Pons (tissue), 1 donor: ENCODE results near the gene NDUFA13.

Experiments
- DNase-seq: peaks from one replicate; pipeline ENCODE4 v3.0.0-alpha.2; 2016; ENCODE audit warnings: low spot score

Gene NDUFA13

DNA sequence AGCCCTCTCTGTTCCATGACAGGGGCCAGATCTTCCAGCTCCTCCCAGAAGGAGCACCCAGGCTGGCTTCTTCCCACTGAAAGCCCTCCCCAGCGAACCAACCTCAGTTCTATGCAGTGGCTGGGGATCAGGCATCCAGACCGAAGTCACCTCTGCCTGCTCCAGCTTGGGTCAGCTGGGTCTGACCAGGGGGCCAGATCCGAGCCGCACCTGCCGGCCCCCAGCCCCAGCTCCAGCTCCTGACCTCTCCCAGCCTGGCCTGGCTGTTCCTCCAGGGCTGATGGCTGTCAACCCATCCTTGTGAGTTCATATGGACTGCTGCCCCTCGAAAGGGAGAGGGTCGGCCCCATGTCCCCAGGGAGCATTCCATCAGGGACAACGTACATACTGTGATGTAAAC is 8.7 kb upstream of the NDUFA13 start:
- DNase-seq, result no peak

DNA sequence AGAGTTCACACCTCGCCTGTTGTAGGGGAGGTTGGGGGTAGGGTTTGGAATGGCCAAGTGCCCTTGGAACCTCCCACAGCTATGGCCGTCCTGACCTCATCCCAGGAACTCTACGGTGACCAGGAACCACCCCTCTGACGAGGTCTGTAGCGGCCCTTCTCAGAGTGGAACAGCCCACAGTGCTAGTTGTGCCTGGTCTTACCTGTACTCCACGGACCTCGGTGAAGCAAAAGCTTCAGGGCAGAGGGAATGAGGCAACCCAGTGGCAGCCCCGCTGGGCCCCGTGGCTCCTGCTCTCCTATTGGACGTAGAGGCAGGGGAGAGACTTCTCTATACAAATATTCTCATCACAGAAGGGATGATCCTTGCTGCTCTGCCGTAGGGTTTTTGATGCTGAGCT is 7.8 kb upstream of the NDUFA13 start:
- DNase-seq, result no peak

DNA sequence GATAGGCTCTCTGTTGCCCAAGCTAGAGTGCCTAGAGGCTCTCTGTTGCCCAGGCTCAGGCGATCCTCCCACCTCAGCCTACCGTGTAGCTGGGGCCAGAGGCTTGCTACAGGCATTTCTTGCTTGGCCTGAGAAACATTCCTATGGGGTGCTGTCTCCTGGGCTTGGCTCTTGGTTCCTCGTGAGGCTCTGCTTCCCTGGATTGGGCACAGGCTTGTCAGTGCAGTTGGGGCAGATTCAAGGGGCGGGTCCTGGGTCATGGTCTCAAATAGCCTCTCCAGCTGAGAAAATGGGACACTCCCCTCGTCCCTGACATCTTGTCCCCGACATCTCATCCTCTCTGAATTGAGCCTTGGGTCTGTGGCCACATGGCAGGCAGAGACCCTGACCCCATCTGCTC is 5.6 kb upstream of the NDUFA13 start:
- no peak for DNase-seq

DNA sequence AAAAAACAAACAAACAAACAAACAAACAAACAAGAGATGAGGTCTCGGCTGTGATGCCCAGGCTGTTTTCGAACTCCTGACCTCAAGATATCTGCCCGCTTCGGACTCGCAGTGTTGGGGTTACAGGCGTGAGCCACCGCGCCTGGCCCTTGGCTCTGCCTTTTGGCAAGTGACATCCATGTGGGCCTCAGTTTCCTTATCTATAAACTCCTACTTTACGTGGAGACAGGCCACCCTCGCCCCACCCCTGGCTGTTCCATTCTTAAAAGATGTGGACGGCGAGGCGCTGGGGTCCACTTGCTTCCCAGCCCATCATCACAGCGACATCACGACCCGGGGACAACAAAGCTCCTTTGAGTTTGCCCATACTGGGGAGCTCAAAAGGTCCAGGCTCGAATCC is 2.3 kb upstream of the NDUFA13 start:
- DNase-seq, result no peak

DNA sequence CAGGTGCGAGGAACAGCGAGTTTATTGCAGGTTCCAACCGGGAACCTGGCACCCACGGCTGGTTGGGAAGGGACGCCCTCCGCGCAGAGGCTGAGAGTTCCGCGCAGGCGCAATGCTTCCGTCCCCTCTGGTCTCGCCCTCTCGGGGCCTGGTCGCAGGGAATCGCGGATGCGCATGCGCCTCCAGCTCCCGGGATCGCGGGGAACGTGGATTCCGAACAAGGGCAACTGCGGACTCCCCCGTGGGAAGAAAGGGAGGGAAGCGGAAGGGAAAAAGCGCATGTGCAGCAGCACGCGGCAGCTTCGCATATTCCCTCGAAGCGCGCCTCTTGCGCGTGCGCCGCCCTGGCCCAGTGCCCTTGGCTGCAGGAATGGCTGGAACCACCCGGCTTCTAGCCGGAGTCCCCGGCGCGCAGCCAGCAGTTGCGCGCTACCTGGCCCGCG is 1.8 kb upstream of the NDUFA13 start:
- no peak for DNase-seq

DNA sequence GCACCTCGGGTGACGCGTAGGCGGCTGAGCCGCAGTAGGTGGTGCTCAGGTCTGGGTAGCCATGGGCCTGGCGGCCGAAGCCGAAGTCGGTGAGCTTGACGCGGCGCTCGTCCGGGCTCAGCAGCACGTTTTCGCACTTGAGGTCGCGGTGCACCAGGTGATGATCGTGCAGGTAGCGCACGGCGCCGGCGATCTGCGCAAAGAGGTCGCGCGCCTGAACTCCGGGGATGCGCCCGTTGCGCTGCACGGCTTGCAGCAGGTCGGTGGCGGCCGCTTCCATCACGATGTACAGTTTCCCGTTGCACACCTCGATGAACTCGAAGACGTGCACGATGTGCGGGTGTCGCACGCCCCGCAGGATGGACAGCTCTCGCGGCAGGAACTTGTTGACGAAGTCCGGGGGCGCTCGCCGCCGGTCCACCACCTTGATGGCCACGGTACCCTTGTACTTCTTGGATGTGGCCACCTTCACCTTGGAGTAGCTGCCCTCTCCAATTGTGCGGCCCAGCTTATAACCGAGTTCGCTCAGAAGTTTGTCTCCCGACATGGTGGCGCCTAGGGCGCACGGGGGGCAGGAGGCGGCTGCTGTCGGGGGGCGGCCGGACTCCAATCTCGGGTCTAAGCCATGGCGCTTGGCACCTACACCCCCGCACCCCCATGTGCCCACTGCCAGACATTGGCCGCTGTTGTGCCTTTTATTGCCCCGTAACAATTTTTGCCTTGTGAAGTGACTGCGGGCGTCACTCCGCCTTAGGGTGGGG is 964 bp upstream of the NDUFA13 start, which contains the start of gene TSSK6:
Gene TSSK6 (minus strand): TSS at position 668 of the 761 bp plus-strand sequence. CDS start 121 bp downstream, at position 547.
- no peak for DNase-seq

DNA sequence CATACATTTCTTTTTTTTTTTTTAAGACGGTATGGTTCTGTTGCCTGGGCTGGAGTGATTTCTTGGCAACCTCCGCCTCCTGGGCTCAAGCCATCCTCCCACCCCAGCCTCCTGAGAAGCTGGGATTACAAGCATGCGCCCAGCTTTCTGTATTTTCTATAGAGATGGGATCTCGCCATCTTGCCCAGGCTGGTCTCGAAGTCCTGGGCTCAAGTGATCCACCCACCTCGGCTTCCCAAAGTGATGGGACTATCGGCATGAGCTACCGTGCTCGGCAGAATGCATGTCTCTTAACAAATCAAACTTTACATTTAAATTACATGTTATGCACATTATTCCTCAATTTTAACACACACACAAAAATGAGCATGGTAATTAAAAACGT is 1.2 kb downstream of the NDUFA13 start:
- DNase-seq, result no peak

DNA sequence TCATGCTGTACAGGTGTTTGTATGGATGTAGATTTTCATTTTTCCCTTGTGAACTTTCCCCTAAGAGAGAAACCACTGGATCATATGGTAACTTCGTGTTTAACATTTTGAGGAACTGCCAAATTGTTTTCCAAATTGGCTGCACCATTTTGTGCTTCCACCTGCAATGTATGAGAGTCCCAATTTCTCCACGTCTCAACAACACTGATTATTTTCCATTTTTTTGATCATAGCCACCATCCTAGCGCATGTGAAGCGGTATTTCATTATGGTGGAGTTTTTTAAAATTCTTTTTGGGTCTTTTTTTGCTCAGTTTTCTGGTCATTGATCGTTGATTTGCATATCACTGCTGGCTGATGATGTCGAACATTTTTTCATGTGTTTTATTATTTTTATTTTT is 5.0 kb downstream of the NDUFA13 start:
- no peak for DNase-seq

DNA sequence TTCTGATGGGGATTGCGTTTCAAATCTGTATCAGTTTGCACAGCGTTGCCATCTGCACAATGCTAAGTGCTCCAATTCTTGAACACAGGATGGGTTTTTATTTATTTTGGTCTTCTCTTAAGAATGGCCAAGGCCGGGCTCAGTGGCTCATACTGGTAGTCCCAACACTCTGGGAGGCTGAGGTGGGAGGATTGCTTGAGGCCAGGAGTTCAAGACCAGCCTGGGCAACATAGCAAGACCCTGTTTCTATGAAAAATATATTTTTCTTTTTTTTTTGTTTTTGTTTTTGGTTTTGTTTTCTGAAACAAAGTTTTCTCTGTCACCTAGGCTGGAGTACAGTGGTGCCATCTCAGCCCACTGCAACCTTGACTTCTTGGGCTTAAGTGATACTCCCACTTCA is 7.2 kb downstream of the NDUFA13 start:
- no peak for DNase-seq

DNA sequence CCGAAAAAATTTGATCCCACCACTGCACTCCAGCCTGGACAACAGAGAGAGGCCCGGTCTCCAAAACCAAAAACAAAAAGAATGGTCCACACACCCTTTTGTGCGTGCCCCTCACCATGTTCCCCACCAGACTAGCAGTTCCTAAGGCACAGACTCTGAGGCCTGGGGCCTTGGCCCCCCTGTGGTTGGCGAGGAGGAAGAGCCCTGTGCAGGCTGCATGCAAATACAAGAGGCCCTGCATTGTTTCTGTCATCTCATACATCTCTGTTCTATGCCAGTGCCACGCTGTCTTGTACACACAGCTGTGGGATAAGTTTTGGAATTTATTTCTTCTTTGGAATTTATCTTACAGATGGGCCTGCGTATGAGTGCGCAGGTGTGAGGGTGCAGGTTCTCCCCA is 8.0 kb downstream of the NDUFA13 start:
- no peak for DNase-seq

DNA sequence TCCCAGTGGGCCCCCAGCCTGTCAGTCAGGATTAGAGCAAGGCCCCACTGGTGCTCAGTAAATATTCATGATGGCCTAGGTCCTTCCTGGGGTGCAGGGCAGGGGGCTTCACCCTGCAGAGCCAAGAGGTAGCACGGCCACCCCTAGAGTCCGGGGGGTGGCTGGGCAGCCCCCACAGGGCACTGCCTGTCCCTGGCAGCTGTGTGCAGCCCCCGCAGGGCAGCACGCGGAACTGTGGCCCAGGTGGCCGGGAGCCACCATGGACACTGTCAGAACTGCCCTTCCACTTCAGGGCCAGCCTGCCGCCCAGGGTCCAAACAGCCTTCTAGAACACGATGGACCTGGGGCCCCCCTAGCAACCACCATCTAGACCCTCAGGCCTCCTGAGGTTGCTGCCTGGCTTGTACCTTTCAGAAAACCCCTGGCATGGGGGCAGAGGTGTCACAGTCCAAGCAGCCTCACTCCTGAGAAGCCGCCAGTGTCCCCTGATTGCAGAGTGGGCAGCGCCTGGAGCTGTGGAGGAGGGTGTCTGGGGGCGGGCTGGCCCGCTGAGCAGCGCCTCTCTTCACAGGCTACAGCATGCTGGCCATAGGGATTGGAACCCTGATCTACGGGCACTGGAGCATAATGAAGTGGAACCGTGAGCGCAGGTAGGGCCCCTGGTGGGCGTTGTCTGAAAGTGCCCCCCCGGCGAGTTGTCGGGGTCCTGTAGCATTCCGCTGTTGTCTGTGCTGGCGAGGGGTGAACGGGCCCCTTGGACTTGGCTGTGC is 9.8 kb downstream of the NDUFA13 start:
- DNase-seq, result no peak

DNA sequence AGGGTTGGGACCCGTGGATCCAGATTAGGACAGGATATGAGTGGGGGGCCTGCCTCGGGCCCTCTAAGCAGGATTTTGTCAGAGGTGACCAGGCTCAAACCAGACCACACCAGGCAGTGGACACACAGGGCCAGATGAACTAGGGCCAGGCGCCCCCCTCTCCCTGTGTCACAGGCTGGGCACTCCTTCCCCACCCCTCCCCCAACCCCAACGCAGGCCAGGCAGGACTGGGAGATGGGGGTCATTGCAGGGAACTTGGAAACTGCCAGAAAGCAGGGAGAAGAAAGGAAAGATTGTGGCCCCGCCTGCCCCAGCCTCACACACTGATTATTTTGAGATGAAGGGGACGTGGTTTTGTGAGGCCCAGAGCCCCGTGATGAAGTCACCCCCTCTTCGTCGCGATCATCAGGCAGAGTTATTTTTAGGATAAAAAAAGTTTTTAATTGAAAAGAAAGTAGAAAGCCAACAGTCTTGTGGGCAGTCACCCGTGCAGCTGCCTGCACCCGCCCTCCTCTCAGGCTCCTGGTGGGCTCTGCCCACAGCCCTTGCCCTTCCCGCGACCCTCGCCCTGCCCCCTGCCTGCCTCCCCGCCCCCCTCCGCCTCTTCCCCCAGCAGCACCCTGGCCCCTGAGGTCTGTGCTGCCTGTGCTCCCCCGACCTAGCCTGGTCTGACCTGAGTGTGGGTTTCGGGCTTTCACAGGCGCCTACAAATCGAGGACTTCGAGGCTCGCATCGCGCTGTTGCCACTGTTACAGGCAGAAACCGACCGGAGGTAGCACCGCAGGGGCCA is 10.8 kb downstream of the NDUFA13 start:
- DNase-seq, result no peak

DNA sequence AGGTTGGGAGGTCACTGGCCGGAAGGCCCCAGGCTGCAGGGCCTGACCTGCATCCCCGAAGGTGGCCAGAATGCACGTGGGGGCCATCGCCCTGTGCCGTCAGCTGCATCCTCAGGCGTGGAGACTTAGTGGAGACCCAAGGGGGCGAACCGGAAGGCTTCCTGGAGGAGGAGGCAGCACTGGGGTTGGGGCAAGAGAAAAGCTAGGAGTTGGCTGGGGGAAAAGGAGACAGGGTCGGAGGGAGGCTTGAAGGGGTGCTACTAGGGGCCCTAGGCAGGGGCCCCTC is 11.3 kb downstream of the NDUFA13 start:
- no peak for DNase-seq

DNA sequence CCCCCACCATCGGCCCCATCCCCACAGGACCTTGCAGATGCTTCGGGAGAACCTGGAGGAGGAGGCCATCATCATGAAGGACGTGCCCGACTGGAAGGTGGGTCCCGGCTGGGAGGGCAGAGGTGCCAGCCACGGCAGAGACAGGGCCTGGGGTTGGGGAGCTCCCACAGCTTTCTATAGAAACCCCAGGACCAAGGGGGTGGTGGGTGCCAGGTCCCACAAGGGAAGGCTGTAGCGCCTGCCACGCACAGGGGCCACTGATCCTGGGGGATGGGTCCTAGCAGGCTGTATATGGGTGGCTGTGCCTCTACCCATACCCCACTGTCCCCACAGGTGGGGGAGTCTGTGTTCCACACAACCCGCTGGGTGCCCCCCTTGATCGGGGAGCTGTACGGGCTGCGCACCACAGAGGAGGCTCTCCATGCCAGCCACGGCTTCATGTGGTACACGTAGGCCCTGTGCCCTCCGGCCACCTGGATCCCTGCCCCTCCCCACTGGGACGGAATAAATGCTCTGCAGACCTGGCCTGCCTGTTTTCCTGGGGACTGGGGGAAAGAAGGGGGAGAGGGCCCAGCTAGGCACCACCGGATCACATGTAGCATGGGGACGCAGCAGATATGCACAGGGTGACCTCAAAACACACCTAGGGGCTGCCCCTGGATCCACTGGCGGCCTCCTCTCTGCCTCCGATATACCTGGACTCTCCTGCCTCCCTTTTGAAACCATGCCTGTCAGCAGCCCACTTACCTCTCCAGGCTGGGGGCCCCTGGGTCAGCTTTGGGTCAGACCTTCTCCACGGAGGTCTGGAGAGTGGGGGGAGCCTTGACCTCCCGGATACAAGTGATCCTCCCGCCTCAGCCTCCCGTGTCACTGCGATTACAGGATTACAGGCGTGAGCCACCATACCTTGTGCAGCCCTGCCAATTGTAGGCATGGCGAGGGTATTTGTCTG is 11.9 kb downstream of the NDUFA13 start:
- DNase-seq, result no peak

DNA sequence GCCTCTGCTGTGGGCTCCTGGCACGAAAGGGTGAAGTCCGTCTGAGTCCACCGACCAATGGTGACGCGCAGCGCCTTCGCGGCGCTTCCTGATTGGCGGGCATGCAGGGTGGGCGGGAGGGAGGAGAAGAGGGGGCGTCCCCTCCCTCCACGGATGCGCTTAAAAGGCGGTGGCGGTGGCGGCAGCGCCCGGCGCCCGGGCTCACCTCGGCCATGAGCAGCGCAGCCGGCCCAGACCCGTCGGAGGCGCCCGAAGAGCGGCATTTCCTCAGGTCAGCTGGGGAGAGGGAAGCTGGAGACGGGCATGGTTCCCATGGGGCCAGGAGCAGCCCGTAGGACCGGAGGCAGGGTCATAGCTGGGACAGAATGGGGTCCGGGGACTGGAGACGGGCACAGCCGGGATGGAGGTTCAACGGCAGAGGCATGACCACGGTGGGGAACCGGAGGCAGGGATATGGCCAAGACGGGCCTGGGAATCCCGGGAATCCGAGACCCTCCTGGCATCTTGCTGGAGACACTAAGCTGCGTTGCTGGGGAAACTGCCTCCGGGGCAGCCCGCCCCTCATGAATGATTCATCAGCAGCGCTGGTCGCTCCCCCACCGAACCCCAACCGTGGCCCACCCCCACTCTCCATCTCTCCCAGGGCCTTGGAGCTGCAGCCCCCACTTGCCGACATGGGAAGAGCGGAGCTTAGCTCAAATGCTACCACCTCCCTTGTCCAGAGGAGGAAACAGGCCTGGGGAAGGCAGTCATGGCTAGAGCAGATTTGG is 12.9 kb downstream of the NDUFA13 start, which contains the start of gene YJEFN3:
Gene YJEFN3 (plus strand): TSS at position 191 of the 770 bp plus-strand sequence. CDS start 22 bp downstream, at position 213.
- DNase-seq, result no peak

DNA sequence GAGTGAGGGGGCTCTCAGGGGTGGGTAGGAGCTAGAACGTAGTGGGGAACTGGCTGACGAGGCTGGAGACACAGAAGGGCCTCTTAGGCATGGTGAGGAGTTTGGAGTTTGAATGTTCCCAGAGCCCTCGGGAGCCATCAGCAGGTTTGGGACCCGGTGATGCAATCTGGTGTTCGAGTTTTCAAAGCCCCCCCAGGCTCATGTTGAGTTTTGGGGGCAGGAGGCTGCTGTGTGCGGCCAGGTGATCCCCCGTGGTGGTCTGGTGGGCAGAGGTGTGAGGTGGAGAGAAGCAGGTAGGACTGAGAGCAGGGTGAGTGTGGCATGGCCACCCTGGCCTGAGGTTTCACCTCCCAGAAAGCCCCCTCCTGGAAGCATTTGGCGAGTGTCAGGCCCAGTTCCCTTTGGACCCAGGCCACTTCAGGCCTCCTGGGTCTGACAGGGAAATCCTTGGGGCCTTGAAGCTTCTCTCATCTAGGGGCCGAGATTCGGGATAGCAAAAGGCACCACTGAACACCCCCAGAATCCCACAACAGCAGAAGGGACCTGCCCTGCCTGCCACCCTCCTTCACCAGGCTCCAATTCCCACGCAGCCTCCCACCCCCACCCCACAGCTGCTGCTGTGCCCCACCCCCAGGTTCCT is 13.9 kb downstream of the NDUFA13 start:
- no peak for DNase-seq

DNA sequence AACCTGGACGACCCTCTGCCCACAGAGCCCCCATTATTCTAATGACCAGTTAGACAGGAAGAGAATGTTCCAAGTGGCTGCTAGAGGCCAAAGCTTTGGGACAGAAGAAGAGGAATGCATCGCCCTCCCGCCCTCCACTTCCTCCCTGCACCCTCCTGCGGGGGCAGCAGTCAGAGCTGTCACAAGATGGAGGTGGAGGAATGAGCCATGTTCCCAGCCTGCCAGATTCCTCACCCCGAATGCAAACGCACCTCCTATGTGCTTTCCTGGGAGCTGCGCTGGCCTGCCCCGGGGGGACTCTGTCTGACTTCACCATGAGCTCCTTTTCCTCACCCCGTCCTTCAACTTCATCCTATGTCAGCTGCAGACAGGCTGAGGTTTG is 14.4 kb downstream of the NDUFA13 start:
- no peak for DNase-seq

DNA sequence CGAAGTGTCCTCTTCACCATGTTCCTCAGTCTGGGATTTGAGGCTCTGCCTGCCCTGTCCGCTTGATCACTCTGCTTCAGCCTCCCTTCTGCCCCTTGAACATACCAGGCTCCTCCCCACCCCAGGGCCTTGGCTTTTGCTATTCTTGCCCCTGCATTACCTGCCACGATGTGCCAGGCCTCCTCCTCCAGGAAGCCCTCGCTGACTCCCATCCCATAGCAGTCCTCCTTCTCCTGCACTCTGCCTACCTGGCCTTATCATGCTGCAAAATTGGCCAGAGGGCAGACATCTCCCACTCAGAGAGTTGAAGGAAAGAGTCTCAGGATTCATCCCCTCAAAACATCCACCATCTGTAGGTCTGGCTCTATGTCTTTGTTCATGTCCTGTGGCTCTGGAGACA is 14.9 kb downstream of the NDUFA13 start:
- DNase-seq, result no peak

DNA sequence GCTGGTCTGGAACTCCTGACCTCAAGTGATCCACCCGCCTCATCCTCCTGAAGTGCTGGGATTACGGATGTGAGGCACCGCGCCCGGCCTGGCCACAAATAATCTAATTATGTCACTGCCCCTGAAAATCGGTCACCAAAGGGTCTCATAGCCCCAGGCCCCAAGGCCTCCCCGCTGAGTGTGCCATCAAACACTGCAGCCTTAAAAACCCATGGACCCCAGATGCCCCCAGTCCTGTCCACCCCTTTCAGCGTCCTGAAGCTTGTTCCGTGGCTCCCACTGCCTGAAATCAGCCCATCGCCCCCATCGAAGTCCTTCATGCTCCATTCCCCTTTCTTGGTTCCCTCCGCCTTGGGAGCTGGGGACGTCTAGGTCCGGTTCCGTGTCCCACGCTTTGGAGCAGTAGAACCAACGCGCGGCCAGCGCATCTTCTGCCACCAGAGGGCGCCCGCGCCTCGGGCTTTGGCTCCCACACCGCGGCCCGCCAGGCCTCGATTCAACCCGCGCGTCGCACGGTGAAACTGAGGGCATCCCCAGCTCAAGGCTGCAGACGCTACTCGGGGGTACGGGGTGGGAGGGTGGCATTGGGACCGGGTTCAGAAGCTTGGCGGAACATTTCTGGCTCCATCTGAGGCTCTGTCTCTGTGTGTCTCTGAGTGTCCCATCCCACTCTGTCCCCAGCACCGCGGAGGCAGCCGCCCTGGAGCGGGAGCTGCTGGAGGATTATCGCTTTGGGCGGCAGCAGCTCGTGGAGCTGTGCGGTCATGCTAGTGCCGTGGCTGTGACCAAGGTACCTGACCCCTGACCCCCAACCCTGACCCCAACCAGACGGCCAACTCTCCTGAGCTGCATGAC is 16.2 kb downstream of the NDUFA13 start:
- peak; percentile 57 for DNase-seq
